ENCODE results near the gene POLQ. TPM values are rescaled to one million over a fixed set of nuclear protein-coding genes. Genes with fewer than 3 reads are reported as not detected.
A peak's percentile ranks its signal among the peaks of the same experiment; 100 is the strongest.

POLQ gene
- total RNA-seq, 1 experiment from 2014 or later: 12.3 TPM

DNA sequence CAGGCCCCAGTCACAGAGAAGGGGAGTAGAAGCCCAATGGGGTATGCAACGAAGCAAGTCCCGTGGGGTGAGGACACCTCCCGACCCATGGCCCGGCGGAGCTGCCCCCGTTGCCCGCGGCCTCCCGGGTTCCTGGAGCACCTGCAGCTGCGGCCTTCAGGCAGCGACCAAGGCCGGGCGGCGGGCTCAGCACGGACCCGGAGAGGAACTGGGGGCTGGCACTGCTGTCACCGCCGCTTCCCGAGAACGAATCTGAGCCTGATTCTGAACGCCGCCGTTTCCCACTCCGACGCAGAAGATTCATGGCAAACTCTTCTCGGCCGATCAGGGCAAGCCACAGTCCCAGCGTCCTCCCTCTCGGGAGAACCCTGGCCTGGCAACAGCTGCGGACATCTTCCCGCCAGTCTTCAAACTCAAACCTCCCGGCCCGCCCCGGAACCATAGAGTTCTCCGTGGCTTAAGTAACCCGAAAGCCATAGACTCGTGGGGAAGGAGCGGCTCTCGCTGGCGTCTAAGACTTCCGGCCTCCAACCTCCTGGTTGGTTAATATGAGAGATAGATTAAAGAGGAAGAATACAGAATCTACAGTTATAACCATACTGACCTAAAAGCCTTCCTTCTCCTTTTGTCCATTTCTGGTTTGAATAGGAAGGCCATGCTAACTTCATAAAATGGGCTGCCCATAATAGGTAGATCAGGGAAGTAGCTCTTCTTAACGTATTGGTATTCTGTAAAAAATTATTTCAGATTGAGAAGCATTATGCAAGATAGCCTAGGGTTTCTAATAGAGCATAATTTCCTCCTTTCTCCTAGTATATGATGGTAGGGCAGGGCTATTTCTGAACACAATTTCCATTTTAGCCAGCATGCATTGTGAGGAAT is at the start of gene POLQ (continued):
- TF ChIP-seq, protein P1, sequence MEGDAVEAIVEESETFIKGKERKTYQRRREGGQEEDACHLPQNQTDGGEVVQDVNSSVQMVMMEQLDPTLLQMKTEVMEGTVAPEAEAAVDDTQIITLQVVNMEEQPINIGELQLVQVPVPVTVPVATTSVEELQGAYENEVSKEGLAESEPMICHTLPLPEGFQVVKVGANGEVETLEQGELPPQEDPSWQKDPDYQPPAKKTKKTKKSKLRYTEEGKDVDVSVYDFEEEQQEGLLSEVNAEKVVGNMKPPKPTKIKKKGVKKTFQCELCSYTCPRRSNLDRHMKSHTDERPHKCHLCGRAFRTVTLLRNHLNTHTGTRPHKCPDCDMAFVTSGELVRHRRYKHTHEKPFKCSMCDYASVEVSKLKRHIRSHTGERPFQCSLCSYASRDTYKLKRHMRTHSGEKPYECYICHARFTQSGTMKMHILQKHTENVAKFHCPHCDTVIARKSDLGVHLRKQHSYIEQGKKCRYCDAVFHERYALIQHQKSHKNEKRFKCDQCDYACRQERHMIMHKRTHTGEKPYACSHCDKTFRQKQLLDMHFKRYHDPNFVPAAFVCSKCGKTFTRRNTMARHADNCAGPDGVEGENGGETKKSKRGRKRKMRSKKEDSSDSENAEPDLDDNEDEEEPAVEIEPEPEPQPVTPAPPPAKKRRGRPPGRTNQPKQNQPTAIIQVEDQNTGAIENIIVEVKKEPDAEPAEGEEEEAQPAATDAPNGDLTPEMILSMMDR (IDR thresholded peaks at IDR 0.05 in 2 of 3, conservative IDR thresholded peaks at IDR 0.05 in 1 of 3; ENCODE audit: borderline replicate concordance in 1 of 3, insufficient read depth in 1 of 3, low read depth in 2 of 3, low read length in 2 of 3): no peak
- TF ChIP-seq ELF1 (IDR thresholded peaks at IDR 0.05; ENCODE audit: borderline replicate concordance, low read depth): peak; percentile 91
- no peak for TF ChIP-seq EZH2 (IDR thresholded peaks at IDR 0.05)
- TF ChIP-seq TCF7L2 (IDR thresholded peaks at IDR 0.05; ENCODE audit: borderline replicate concordance, extremely low read depth, insufficient read depth, insufficient read length): no peak
- TF ChIP-seq SIN3A (IDR thresholded peaks at IDR 0.05; ENCODE audit: low read depth): peak; percentile 99
- TF ChIP-seq CBX3 (IDR thresholded peaks at IDR 0.05; ENCODE audit: low read depth): peak; percentile 52; the same call in 1 of the 2 replicates
- peak; percentile 79 for TF ChIP-seq YY1 (IDR thresholded peaks at IDR 0.05; ENCODE audit: extremely low read depth, insufficient replicate concordance, low read depth, low read length)

DNA sequence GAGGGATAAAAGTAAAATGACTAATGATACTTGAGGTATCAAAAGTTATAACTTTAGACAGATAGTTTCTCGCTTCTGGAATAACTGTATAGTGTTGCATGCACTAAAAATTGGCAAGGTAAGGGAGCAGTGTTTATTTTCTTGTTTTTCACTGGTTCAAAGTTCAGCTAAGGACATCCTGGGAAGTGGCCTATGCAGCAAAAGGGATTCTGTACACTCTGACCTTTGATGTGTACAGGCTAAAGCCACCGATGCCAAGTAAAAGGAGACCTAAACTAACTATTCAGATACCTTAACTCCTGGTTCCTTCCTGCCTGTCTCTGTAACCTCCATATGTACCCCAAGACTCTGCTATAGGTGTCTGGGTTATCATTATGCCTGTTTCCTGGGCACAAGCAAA is 49.1 kb upstream of the POLQ start:
- no peaks in the 10 kb centered on the region for H3K79me2 ChIP-seq (ENCODE audit: insufficient read depth, low read length)
- H3K4me1 ChIP-seq (ENCODE audit: control insufficient read depth in 1 of 2, insufficient read depth in 2 of 2, low read length in 2 of 2): no peaks in the 10 kb centered on the region
- no peaks in the 10 kb centered on the region for H4K20me1 ChIP-seq (ENCODE audit: insufficient read depth)
- H3K36me3 ChIP-seq (ENCODE audit: control insufficient read depth in 1 of 2, insufficient read depth in 2 of 2, low read length in 2 of 2): no peaks in the 10 kb centered on the region
- H3K4me2 ChIP-seq (ENCODE audit: low read length): no peak overlapping the region
- H3K27me3 ChIP-seq (ENCODE audit: insufficient read depth, low read length): no peaks in the 10 kb centered on the region
- CTCF ChIA-PET: no interaction called here
- no peak overlapping the region for H3K27ac ChIP-seq (ENCODE audit: low read depth, low read length)
- H3K9ac ChIP-seq (ENCODE audit: low read length): no peak overlapping the region
- no peaks in the 10 kb centered on the region for H3K9me2 ChIP-seq (ENCODE audit: insufficient read depth)
- TF ChIP-seq, protein P2, sequence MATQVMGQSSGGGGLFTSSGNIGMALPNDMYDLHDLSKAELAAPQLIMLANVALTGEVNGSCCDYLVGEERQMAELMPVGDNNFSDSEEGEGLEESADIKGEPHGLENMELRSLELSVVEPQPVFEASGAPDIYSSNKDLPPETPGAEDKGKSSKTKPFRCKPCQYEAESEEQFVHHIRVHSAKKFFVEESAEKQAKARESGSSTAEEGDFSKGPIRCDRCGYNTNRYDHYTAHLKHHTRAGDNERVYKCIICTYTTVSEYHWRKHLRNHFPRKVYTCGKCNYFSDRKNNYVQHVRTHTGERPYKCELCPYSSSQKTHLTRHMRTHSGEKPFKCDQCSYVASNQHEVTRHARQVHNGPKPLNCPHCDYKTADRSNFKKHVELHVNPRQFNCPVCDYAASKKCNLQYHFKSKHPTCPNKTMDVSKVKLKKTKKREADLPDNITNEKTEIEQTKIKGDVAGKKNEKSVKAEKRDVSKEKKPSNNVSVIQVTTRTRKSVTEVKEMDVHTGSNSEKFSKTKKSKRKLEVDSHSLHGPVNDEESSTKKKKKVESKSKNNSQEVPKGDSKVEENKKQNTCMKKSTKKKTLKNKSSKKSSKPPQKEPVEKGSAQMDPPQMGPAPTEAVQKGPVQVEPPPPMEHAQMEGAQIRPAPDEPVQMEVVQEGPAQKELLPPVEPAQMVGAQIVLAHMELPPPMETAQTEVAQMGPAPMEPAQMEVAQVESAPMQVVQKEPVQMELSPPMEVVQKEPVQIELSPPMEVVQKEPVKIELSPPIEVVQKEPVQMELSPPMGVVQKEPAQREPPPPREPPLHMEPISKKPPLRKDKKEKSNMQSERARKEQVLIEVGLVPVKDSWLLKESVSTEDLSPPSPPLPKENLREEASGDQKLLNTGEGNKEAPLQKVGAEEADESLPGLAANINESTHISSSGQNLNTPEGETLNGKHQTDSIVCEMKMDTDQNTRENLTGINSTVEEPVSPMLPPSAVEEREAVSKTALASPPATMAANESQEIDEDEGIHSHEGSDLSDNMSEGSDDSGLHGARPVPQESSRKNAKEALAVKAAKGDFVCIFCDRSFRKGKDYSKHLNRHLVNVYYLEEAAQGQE (IDR thresholded peaks at IDR 0.05; ENCODE audit: low read depth): no peak
- TF ChIP-seq YY1 (IDR thresholded peaks at IDR 0.05; ENCODE audit: extremely low read depth, insufficient replicate concordance, low read depth, low read length): no peak
- TF ChIP-seq EZH2 (IDR thresholded peaks at IDR 0.05): no peak
- TF ChIP-seq SIN3A (IDR thresholded peaks at IDR 0.05; ENCODE audit: low read depth): no peak
- no peak for TF ChIP-seq EGR1 (IDR thresholded peaks at IDR 0.05; ENCODE audit: low read depth)
- TF ChIP-seq POLR2AphosphoS5 (IDR thresholded peaks at IDR 0.05; ENCODE audit: low read depth, low read length): no peak
- TF ChIP-seq ELF1 (IDR thresholded peaks at IDR 0.05; ENCODE audit: borderline replicate concordance, low read depth): no peak
- TF ChIP-seq, protein P1 (IDR thresholded peaks at IDR 0.05 in 2 of 3, conservative IDR thresholded peaks at IDR 0.05 in 1 of 3; ENCODE audit: borderline replicate concordance in 1 of 3, insufficient read depth in 1 of 3, low read depth in 2 of 3, low read length in 2 of 3): no peak
- RAD21 ChIA-PET (ENCODE audit: low non-redundant PET in 1 of 2, low total read pairs in 2 of 2, uncharacterized antibody in 2 of 2, unreplicated experiment in 2 of 2): no interaction called here
- POLR2A ChIA-PET: no interaction called here
- no TSS peak for BruUV-seq (replicated peaks)
- ATAC-seq: no peak
- no peaks in the 10 kb centered on the region for H3K9me3 ChIP-seq (ENCODE audit: control insufficient read depth in 1 of 2, insufficient read depth in 1 of 2, low read depth in 1 of 2, low read length in 2 of 2)
- H3K4me3 ChIP-seq (replicated peaks in 1 of 2; ENCODE audit: low read depth in 1 of 2, low read length in 2 of 2): no peak overlapping the region
- intact Hi-C loops (cut with micrococcal nuclease): no loop called here
- H2AFZ ChIP-seq (ENCODE audit: low read depth, low read length, poor library complexity, severe bottlenecking): no peak overlapping the region
- no peak for DNase-seq (ENCODE audit: low read depth, low spot score)
